OCI-LY7 (cell line): ENCODE results near the gene IST1. TPM values are rescaled to one million over a fixed set of nuclear protein-coding genes. Genes with fewer than 3 reads are reported as not detected.

Experiments used
- BruUV-seq: library from RNA; stranded (reverse); fragments of 400-500 nt; replicated peaks from 2 replicates; lab custom pipeline; 2021; lab: Mats Ljungman, UMichigan
- CTCF ChIA-PET: fragments of 300-600 bp; sonication (Branson Sonifier 250); formaldehyde crosslinking; loops from one replicate; lab custom pipeline; 2022; ENCODE audit warnings: antibody characterized with exemption; ENCODE audit not compliant: unreplicated experiment; lab: Charles Lee
- POLR2A ChIA-PET: fragments of 300-600 bp; sonication (Branson Sonifier 250); formaldehyde crosslinking; loops from one replicate; lab custom pipeline; 2022; ENCODE audit warnings: antibody characterized with exemption; lab: Charles Lee
- DNase-seq: peaks from one replicate; pipeline ENCODE4 v3.0.0-alpha.2; 2015; ENCODE audit warnings: low spot score
- H2AFZ ChIP-seq: fragments of 200-600 bp; sonication (generic), shearing (Covaris generic); 2 replicates; pipeline ENCODE4 v1.6.1; 2014; ENCODE audit warnings: mild to moderate bottlenecking, antibody characterized with exemption, low read length, moderate library complexity
- H3K27ac ChIP-seq: fragments of 200-600 bp; sonication (generic); 2 replicates; pipeline ENCODE4 v1.5.1; 2014; ENCODE audit warnings: mixed run types, low read depth, mild to moderate bottlenecking, moderate library complexity, low read length, inconsistent platforms; ENCODE audit not compliant: poor library complexity, severe bottlenecking
- H3K36me3 ChIP-seq: fragments of 200-600 bp; sonication (generic); 2 replicates; pipeline ENCODE4 v1.6.1; 2014; ENCODE audit warnings: mild to moderate bottlenecking, antibody characterized with exemption, low read length, moderate library complexity, mixed read lengths; ENCODE audit not compliant: insufficient read depth
- H3K4me1 ChIP-seq: fragments of 200-600 bp; sonication (generic); 2 replicates; pipeline ENCODE4 v1.5.1; 2014; ENCODE audit warnings: mild to moderate bottlenecking, low read length; ENCODE audit not compliant: insufficient read depth, poor library complexity, severe bottlenecking
- H3K4me2 ChIP-seq: fragments of 200-600 bp; sonication (generic); 2 replicates; pipeline ENCODE4 v1.6.1; 2014; ENCODE audit warnings: mild to moderate bottlenecking, low read length
- H3K4me3 ChIP-seq: fragments of 200-600 bp; sonication (generic); 2 replicates; pipeline ENCODE4 v1.5.1; 2014; ENCODE audit warnings: mild to moderate bottlenecking, low read depth, low read length; ENCODE audit not compliant: poor library complexity, severe bottlenecking
- H3K79me2 ChIP-seq: fragments of 200-600 bp; sonication (generic); 2 replicates; pipeline ENCODE4 v1.6.1; 2016; ENCODE audit warnings: low read depth, mild to moderate bottlenecking, low read length, moderate library complexity, mixed read lengths; ENCODE audit not compliant: insufficient read depth
- H3K9me2 ChIP-seq: fragments of 200-600 bp; sonication (generic); 2 replicates; pipeline ENCODE4 v1.6.1; 2016; ENCODE audit warnings: mild to moderate bottlenecking, low read length, mixed read lengths; ENCODE audit not compliant: insufficient read depth
- H3K9me3 ChIP-seq: fragments of 200-600 bp; sonication (generic); 2 replicates; pipeline ENCODE4 v1.6.1; 2014; ENCODE audit warnings: mild to moderate bottlenecking, mixed run types, low read length, mixed read lengths
- H4K20me1 ChIP-seq: fragments of 200-600 bp; sonication (generic); 2 replicates; pipeline ENCODE4 v1.6.1; 2014; ENCODE audit warnings: mild to moderate bottlenecking, antibody characterized with exemption, low read length, moderate library complexity, mixed read lengths; ENCODE audit not compliant: insufficient read depth
- EZH2phosphoT487 ChIP-seq: fragments of 200-600 bp; sonication (generic); IDR thresholded peaks from 2 replicates; pipeline ENCODE4 v1.6.1; 2018; ENCODE audit warnings: low read depth, borderline replicate concordance, mild to moderate bottlenecking, mixed run types, antibody characterized with exemption, low read length, moderate library complexity, mixed read lengths
- intact Hi-C: fragments of 100-400 bp; cut with micrococcal nuclease; formaldehyde crosslinking; loops from one replicate; pipeline ENCODE4 v1.10.0; 2022; ENCODE audit not compliant: unreplicated experiment
- total RNA-seq, 2 experiments: library from RNA; depleted of rRNA in 1 of 2; stranded (reverse); fragments of >200 nt in 1 of 2; shearing (Covaris generic) in 1 of 2; gene quantifications; 2 replicates each; pipeline ENCODE4 v1.2.3, GENCODE V29; 2014 to 2022
- TF ChIP-seq, protein P1 (sequence below): fragments of 200-600 bp; sonication (generic); conservative IDR thresholded peaks from 2 replicates; pipeline ENCODE4 v1.5.1; 2014; ENCODE audit warnings: mild to moderate bottlenecking, antibody characterized with exemption, low read length, moderate library complexity, mixed read lengths

Gene IST1
- total RNA-seq, 2 experiments from 2014 or later: 147 to 200 TPM

DNA sequence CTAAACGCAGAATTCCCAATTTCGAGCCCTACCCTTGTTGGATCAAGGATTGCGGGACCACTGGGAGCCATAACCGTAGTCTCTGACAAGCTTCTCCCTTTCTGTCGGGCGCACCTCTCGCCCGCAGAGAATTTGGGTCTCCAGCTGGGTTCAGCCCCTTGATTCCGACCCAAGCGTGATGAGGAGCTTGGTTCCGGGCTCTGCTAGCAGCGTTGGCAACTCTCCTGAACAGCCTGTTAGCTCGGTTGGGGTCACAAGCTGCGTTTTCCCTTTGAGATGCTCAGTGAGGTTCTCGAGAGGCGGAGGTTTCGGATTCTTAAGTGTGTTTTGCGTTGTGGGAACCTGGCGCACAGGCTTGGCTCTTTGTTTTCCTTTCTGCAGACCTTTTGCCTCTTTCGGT lies 48.9 kb upstream of the IST1 start:
- no peaks in the 10 kb centered on the region for H3K9me3 ChIP-seq
- CTCF ChIA-PET: no interaction called here
- intact Hi-C loops: loop anchor here (5.0 kb wide), 1 partner anchor 246 kb away; the partner anchor contains the start of genes DHX38 and TXNL4B
- H3K36me3 ChIP-seq: peaks cover 34% of the 10 kb centered on the region
- peak overlapping the region; percentile 89 for H3K4me3 ChIP-seq
- H3K9me2 ChIP-seq: no peaks in the 10 kb centered on the region
- peaks cover 18% of the 10 kb centered on the region; the same call in 1 of the 2 replicates for H3K79me2 ChIP-seq
- TF ChIP-seq, protein P1, sequence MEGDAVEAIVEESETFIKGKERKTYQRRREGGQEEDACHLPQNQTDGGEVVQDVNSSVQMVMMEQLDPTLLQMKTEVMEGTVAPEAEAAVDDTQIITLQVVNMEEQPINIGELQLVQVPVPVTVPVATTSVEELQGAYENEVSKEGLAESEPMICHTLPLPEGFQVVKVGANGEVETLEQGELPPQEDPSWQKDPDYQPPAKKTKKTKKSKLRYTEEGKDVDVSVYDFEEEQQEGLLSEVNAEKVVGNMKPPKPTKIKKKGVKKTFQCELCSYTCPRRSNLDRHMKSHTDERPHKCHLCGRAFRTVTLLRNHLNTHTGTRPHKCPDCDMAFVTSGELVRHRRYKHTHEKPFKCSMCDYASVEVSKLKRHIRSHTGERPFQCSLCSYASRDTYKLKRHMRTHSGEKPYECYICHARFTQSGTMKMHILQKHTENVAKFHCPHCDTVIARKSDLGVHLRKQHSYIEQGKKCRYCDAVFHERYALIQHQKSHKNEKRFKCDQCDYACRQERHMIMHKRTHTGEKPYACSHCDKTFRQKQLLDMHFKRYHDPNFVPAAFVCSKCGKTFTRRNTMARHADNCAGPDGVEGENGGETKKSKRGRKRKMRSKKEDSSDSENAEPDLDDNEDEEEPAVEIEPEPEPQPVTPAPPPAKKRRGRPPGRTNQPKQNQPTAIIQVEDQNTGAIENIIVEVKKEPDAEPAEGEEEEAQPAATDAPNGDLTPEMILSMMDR: no peak
- no peak for TF ChIP-seq EZH2phosphoT487
- H3K4me2 ChIP-seq: peak overlapping the region; percentile 83
- peaks cover 32% of the 10 kb centered on the region for H3K4me1 ChIP-seq
- no TSS peak for BruUV-seq
- POLR2A ChIA-PET: interaction anchor here (0.8 kb wide), 1 partner anchor 39 kb away, joined by 3 read pairs; no protein-coding TSS in a partner anchor
- H3K27ac ChIP-seq: no peak overlapping the region
- peak; percentile 30 for DNase-seq
- peak overlapping the region; percentile 85; the same call in 1 of the 2 replicates for H2AFZ ChIP-seq
- H4K20me1 ChIP-seq: no peaks in the 10 kb centered on the region

DNA sequence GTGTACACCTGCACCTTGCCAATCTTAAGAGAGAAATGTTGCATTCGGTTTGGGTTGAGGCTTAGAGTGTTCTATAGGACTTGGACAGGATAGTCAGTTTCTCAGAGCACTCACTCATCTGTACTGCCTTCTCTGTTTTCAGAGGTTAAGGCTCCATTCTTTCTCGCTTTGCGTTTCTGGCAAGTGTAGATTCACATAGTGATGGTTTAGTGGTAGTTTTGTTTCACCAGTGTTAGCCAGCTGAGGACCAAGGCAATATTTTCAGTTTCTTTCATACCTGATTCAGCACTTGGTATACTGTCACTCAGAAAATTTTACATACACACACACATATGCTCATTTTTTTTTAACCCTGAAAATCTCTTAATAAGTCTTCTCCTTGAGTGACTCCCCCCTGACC lies 48.2 kb upstream of the IST1 start:
- no TSS peak for BruUV-seq
- CTCF ChIA-PET: no interaction called here
- no peaks in the 10 kb centered on the region for H3K9me2 ChIP-seq

More for the DNA sequence above, 48.2 kb upstream of the IST1 start:
- no peak for DNase-seq
- Histone ChIP-seq H3K4me3 (peak overlapping the region; percentile 89), H3K27ac (no peak overlapping the region), H3K36me3 (peaks cover 41% of the 10 kb centered on the region), H3K9me3 (no peaks in the 10 kb centered on the region), H3K4me1 (peaks cover 33% of the 10 kb centered on the region), H3K4me2 (peak overlapping the region; percentile 83), H3K79me2 (peaks cover 18% of the 10 kb centered on the region; the same call in 1 of the 2 replicates), H2AFZ (no peak overlapping the region), H4K20me1 (no peaks in the 10 kb centered on the region)
- POLR2A ChIA-PET: no interaction called here
- TF ChIP-seq EZH2phosphoT487: no peak
- TF ChIP-seq, protein P1: no peak
- intact Hi-C loops: loop anchor here (5.0 kb wide), 1 partner anchor 245 kb away; the partner anchor contains the start of genes DHX38 and TXNL4B
